ENCODE measurements around the gene C19orf25. TPM values are rescaled to one million over a fixed set of nuclear protein-coding genes. Genes with fewer than 3 reads are reported as not detected.

Gene C19orf25
- total RNA-seq, 6 experiments from 2014 or later = 12.2 to 32.7 (median 15.3) TPM

GRCh38 chr19:1427221-1427920 lies 51.6 kb downstream of the C19orf25 start:
- Histone ChIP-seq H3K27ac (no peak overlapping the region), H3K4me1 (peaks cover 0 to 21% (median 11%) of the 10 kb centered on the region in 4 donors), H3K9me3 (no peaks in the 10 kb centered on the region), H3K27me3 (no peaks in the 10 kb centered on the region), H3K4me3 (no peak overlapping the region), H3K36me3 (peaks cover 0 to 44% (median 10%) of the 10 kb centered on the region in 4 donors)
- TF ChIP-seq POLR2A (IDR thresholded peaks at IDR 0.05) (no peak), CTCF (IDR thresholded peaks at IDR 0.05) (no peak)
- no peak for DNase-seq
- no peak for ATAC-seq
- intact Hi-C loops (cut with DNase I) = no loop called here
- 84% methylated on average over 12 of the region's 27 CpGs for WGBS (ENCODE audit: insufficient coverage, low coverage, low lambda C conversion rate, missing lambda C conversion rate)

GRCh38 chr19:1426736-1427135 lies 52.3 kb downstream of the C19orf25 start:
- Histone ChIP-seq H3K27me3 (no peaks in the 10 kb centered on the region), H3K4me1 (peaks cover 0 to 21% (median 11%) of the 10 kb centered on the region in 4 donors), H3K4me3 (no peak overlapping the region), H3K36me3 (peaks cover 0 to 43% (median 12%) of the 10 kb centered on the region in 4 donors), H3K27ac (no peak overlapping the region), H3K9me3 (no peaks in the 10 kb centered on the region)
- intact Hi-C loops (cut with DNase I) = no loop called here
- ATAC-seq (no peak), DNase-seq (no peak)
- 75% methylated on average over 3 of the region's 9 CpGs for WGBS (ENCODE audit: insufficient coverage, low coverage, low lambda C conversion rate, missing lambda C conversion rate)
- TF ChIP-seq POLR2A (IDR thresholded peaks at IDR 0.05) (no peak), CTCF (IDR thresholded peaks at IDR 0.05) (no peak)

DNA sequence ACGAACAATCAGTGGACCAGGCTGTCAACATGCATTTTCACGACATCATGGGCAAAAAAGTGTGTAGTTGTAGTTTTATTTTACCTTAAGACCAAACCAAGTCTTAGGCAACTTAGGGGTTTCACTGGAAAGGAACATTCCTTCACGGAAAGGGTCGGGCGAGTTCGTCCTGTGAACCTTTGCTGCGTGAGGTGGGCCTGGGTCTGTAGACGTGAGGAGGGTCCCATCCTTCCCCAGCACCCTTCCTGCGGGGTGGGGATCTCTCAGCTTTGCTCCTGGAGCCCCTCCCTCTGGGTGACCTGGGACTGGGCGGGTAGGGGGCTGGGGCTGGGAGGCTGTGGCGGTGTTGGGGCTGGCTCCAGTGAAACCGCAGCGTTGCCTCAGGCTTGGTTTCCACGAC lies 53.1 kb downstream of the C19orf25 start:
- DNase-seq (no peak), ATAC-seq (no peak)
- Histone ChIP-seq H3K4me3 (no peak overlapping the region), H3K27ac (no peak overlapping the region), H3K27me3 (no peaks in the 10 kb centered on the region), H3K9me3 (no peaks in the 10 kb centered on the region), H3K4me1 (peaks cover 0 to 21% (median 11%) of the 10 kb centered on the region in 4 donors), H3K36me3 (peaks cover 0 to 47% (median 16%) of the 10 kb centered on the region in 4 donors)
- TF ChIP-seq CTCF (IDR thresholded peaks at IDR 0.05) (no peak), POLR2A (IDR thresholded peaks at IDR 0.05) (no peak)
- 93% methylated on average over 9 of the region's 14 CpGs for WGBS (ENCODE audit: insufficient coverage, low coverage, low lambda C conversion rate, missing lambda C conversion rate)
- intact Hi-C loops (cut with DNase I) = no loop called here

GRCh38 chr19:1425102-1425837 lies 53.7 kb downstream of the C19orf25 start:
- Histone ChIP-seq H3K36me3 (peaks cover 0 to 50% (median 20%) of the 10 kb centered on the region in 4 donors), H3K27me3 (no peaks in the 10 kb centered on the region), H3K4me1 (peaks cover 0 to 21% (median 11%) of the 10 kb centered on the region in 4 donors), H3K27ac (peak overlapping the region in 1 of 3 donors; percentile 37), H3K4me3 (no peak overlapping the region), H3K9me3 (no peaks in the 10 kb centered on the region)
- WGBS (ENCODE audit: insufficient coverage, low coverage, low lambda C conversion rate, missing lambda C conversion rate) = 80% methylated on average over 15 of the region's 33 CpGs
- no peak for TF ChIP-seq POLR2A (IDR thresholded peaks at IDR 0.05)
- TF ChIP-seq CTCF (IDR thresholded peaks at IDR 0.05) = no peak
- peak in 2 of 4 donors; percentile 37 to 41 for ATAC-seq
- intact Hi-C loops (cut with DNase I) = no loop called here
- no peak for DNase-seq

All from right lobe of liver (tissue), 6 donors.